Small intestine (tissue), 7 donors: ENCODE measurements around the gene CHCHD3. TPM values are rescaled to one million over a fixed set of nuclear protein-coding genes. Genes with fewer than 3 reads are reported as not detected.

Experiments
- DNase-seq, 2 donors: peaks; one replicate each; pipeline versions ENCODE4 v3.0.0 to v3.0.0-alpha.2; 2013
- FAIRE-seq: peaks from 2 replicates; lab custom pipeline; 2012; peaks lifted over from hg19 to GRCh38; lab: Jason Lieb, UNC
- H3K27ac ChIP-seq, 3 donors: one replicate each; pipeline ENCODE4 v1.5.1; 2013; ENCODE audit warnings: low read length in 2 of 3, mild to moderate bottlenecking in 2 of 3, control low read depth in 1 of 3, inconsistent platforms in 1 of 3, low read depth in 1 of 3, moderate library complexity in 1 of 3
- H3K27me3 ChIP-seq, 3 donors: one replicate each; pipeline ENCODE4 v1.6.1; 2013; ENCODE audit warnings: low read length in 3 of 3, inconsistent platforms in 1 of 3; ENCODE audit not compliant: control insufficient read depth in 3 of 3, insufficient read depth in 3 of 3
- H3K36me3 ChIP-seq, 3 donors: one replicate each; pipeline ENCODE4 v1.6.1; 2013; ENCODE audit warnings: low read length in 3 of 3, inconsistent platforms in 1 of 3, low read depth in 1 of 3, mild to moderate bottlenecking in 1 of 3, moderate library complexity in 1 of 3; ENCODE audit not compliant: control insufficient read depth in 3 of 3, insufficient read depth in 2 of 3
- H3K4me1 ChIP-seq, 3 donors: one replicate each; pipeline ENCODE4 v1.6.1; 2013; ENCODE audit warnings: low read length in 2 of 3, inconsistent platforms in 1 of 3, low read depth in 1 of 3, mild to moderate bottlenecking in 1 of 3, moderate library complexity in 1 of 3; ENCODE audit not compliant: control insufficient read depth in 3 of 3, insufficient read depth in 2 of 3
- H3K4me3 ChIP-seq, 3 donors: one replicate each; pipeline ENCODE4 v1.5.1; 2013; ENCODE audit warnings: low read length in 3 of 3, control low read depth in 1 of 3, inconsistent platforms in 1 of 3, low read depth in 1 of 3, mild to moderate bottlenecking in 1 of 3, moderate library complexity in 1 of 3
- H3K9me3 ChIP-seq, 2 donors: one replicate each; pipeline ENCODE4 v1.6.1; 2013; ENCODE audit warnings: low read depth in 1 of 2, low read length in 1 of 2; ENCODE audit not compliant: control insufficient read depth in 2 of 2, insufficient read depth in 1 of 2
- whole genome bisulfite sequencing, 3 donors: extraction: QIAGEN DNeasy Blood & Tissue Kit; methylation state at CpG; one replicate each; pipeline ENCODE4 v1.1.7; 2013; 5-methylcytosine and 5-hydroxymethylcytosine counted together
- polyA plus RNA-seq, 4 donors: library from polyadenylated mRNA; stranded (reverse) in 3 of 4; unstranded in 1 of 4; fragments of 200-250 nt in 3 of 4; fragments of 120-200 nt in 1 of 4; gene quantifications; one replicate each; pipeline versions ENCODE4 v1.2.1 to v1.2.3, GENCODE V29; 2013
- donor health status: healthy with polysubstance abuse.
- donor health status: control.
- donor health status: control.
- donor health status: Bipolar disorder and iron deficiency.
- donor health status: healthy.

CHCHD3 gene
- polyA plus RNA-seq, 4 donors = 53.5 to 98.6 (median 78.9) TPM

DNA sequence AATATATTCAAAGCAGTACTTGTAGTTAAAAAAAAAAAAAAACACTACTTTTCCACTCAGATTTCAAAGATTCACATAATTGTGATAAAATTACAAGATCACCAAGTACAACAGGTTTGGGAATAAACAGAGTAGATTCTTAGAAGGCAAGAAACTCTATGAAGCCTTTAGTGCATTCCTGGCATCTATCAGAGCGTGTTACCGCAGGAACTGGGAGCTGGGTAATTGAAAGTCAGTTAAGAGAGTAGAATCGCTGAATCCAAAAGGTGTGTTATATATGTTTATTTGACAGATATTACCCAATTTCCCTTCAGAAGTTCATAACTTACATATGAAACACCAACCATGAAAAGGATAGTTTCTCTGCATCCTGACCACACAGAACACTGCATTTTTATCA lies 346.4 kb downstream of the CHCHD3 start:
- Histone ChIP-seq H3K4me1 (no peaks in the 10 kb centered on the region), H3K4me3 (no peak overlapping the region), H3K27me3 (no peaks in the 10 kb centered on the region), H3K36me3 (no peaks in the 10 kb centered on the region), H3K9me3 (no peaks in the 10 kb centered on the region), H3K27ac (no peak overlapping the region)
- no peak for DNase-seq
- no peak for FAIRE-seq
- 86 to 91% (median 90%) methylated on average over 3 of the region's 3 CpGs for WGBS, 3 donors

Other genes with a start within 250 kb of the CHCHD3 start
- gene EXOC4, start 171.0 kb upstream of the CHCHD3 start, polyA plus RNA-seq = 10 to 100 TPM; 10.5 to 46.8 (median 18.8) TPM